Cerebellar nuclear complex (tissue), 1 donor: ENCODE measurements around the gene DHRS12.

Experiments
- DNase-seq, 2 experiments: peaks; one replicate each; lab custom pipeline; 2025; lab: John Stamatoyannopoulos, UW

DHRS12 gene

GRCh38 chr13:51811046-51811445 lies 7.1 kb upstream of the DHRS12 start:
- DNase-seq, result no peak

GRCh38 chr13:51808811-51809210 lies 4.8 kb upstream of the DHRS12 start:
- DNase-seq, result no peak

GRCh38 chr13:51807041-51807440 lies 3.1 kb upstream of the DHRS12 start:
- DNase-seq, result no peak

DNA sequence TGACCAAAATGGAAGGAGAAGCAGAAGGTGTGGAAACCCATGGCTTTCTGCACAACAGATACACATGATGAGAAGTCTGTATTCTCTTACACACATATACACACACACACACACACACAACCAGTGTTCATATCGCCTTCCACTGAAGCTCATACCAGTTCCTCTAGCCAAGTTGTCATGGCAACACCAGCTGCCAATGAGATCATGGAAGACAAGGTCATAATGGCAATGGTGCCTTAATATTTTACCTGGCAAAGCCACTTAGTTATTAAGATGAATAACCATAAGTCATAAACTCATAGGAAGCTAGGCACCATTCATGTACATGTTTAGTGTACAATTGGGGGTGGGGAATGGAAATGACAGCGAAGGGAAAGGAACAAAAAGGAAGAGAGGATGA lies 2.6 kb upstream of the DHRS12 start:
- DNase-seq, result no peak

GRCh38 chr13:51805925-51806324 lies 2.0 kb upstream of the DHRS12 start:
- no peak for DNase-seq

GRCh38 chr13:51805313-51805712 lies 1.4 kb upstream of the DHRS12 start:
- DNase-seq, result no peak

GRCh38 chr13:51804295-51805172 lies 571 bp upstream of the DHRS12 start:
- no peak for DNase-seq

DNA sequence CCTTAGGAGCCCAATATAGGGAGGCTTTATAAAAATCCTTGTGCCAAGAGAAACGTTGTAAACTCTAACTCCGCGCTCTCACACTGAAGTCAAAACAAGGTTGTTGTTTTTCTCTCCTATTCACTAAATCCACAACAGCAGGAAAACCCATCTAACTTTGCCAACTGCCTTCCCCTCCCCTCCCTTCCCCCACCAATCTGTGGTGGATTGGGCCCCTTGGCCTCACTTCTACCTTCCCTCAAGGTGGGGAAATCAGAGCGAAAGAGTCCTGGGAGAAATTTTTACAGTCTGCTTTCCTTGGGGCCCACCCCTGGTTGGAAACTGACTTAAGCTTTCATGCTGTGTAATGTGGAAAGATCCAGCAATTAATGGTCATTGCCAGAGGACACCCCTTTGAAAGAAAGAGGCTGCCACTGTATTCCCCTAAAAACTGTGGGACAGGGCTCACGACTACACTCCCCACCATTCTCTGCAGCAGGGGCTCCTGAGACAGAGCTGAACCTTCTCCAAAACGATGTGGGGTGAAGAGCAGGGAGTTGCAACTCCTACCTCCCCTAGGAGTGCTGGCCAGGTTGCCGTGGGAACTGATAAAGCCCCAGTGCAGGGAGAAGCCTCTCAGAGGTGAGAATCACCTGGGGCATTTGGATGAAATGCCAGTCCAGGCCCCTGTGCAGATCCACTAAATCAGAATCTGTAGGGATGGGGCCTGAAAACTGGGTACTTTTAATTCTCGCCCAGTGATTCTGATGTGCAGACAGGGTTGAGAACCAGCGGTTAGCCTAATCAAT lies 1.1 kb downstream of the DHRS12 start:
- no peak for DNase-seq

DNA sequence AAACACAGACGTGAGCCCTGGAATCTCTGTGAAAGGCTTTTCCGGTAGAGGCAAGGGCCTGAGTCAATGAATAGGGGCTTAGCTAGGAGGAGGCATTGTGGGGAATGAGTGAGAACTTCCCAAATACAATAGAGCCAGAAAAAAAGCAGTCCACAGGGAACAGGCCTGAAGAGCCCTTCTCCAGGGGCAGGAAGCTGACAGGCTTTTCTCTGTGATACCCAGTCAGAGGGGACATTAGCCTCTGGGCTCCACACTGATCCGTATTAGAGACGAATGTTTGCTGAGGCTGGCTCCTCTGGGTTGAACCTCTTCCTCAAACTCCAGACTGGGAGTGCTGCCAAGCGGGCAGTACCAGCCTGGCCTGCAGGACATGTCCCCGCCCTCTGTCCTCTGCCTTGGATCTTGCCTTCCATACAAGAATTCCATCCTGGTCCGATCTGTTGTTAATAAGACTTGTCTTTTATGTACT lies 2.3 kb downstream of the DHRS12 start:
- DNase-seq, result no peak

- DNase-seq, result no peak
Measured at GRCh38 chr13:51800486-51800885, 3.5 kb downstream of the DHRS12 start.

DNA sequence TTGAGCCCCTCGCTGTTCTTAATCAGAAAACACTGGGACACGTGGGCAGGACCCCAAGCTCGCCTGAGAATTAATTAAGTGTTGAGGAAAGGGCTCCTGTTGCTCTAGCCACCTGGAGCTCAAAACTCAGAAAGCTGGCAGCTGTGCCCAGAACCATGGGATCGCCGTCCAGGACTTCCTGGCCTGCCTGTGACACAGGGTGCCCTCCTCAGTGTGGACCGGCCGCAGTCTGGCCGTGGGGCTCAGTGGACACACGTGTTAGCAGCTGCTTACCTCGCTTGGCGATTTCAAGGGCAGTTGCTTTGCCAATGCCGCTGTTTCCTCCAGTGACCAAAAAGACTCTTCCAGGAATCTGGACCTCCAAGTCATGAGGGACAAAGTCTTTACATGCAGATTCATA lies 4.7 kb downstream of the DHRS12 start:
- DNase-seq, result no peak

DNA sequence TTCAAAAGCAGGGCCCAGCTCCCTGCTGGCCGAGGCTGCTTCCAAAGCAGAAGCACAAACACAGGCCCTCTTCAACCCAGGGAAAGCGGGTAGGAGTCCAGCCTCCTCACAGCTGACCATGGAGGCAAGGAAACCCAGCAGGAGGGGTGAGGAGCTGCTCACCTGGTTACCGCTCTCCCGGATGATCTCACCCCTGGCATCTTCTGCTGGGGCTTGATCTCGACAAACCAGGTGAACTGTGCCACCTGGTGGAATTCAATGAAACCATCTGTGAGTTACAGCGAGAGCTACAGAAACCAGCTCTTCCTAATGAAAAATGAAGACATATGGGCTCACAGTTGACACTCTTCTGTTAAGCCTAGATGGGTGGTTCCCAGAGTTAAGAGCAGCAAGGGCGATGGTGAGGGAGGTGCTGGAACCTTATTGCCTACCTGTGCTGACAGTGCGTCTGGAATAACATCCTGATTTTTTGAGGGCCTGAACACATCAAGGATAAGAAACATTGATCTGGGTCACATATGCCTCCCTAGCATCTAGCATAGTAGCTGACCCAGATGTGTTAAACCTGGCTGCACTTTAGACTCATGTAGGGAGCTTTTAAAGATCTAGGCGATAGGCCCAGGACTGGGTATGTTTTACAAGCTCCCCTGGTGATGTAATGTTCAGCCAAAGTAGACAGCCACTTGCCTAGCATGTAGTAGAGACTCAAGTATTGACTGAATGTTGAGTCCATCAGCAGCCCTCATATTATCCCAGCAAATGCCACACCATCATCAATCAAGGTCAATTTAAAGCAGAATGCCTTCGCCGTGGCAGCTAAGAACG lies 6.1 kb downstream of the DHRS12 start:
- peak; percentile 85 to 87 for DNase-seq

DNA sequence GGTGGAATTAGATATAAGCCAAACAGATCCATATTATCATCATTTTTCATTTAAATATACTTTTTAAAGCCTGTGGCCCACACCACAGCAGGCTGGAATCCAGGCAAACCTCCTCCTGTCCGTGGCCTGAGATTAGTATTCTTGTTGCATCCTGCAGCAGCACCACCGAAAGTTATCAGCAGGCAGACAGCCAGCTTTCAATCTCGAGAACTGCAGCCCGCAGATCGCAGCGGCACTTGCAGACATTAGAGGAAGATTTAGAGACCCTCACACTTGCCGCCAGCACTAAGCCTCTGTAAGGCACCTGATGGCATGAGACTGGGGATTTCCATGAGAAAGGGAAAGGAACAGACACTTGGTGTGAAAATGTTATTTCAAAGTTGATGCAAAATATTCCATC lies 7.4 kb downstream of the DHRS12 start:
- no peak for DNase-seq

DNA sequence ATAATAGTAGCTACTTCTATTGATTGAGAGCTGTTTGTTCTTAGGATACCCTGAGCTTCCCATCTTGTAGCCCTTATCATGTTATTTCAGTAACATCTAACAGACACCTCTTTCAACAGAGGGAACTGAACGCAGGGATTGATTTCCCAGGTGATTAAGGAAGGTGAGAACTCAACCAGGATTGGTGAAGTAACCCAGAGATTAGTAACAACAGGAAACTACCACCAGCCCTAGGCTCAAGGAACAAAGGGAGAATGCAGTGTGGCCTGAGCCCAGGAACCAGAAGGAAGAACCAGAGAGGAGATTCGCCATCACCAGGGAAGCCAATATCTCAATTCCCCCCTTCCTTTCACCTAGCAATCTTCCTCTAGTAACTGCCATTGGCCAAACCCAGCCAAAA lies 8.5 kb downstream of the DHRS12 start:
- DNase-seq, result no peak

- DNase-seq, result no peak
Measured at GRCh38 chr13:51794964-51795363, 9.0 kb downstream of the DHRS12 start.

DNA sequence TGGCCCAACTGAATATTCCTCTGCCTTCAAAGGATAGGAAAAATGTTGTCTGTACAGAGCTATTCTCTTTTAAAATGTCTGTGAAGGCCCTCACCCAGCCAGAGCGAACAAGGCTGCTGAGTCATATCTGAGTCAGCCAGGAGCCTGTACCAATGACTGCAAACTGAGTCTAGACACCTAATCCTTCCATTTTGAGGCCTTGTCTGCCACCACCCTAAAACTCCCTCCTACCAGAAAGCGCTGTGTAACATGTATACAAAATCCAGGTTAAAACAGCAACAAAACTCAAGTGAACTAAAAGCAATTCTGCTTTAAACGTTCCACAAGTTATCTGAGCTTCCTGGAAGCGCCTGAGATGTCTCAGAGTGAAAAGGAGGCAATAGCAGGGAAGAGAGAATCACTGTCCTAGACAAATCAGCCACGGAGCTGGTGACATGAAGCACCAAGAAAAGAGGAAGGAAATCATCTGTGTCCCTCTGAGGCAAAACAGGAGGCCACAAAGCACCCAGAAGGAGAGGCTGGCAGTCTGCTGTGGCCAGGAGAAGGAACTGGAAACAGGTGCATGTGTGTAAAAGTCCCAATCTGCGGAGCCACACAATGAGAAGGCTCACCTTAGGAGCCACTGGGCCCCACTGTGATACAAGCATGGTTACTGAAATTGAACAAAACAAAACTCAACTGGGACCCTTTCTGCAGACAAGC lies 10.2 kb downstream of the DHRS12 start:
- DNase-seq, result no peak

- DNase-seq, result peak in 1 of 2 experiments; percentile 28
Measured at GRCh38 chr13:51786425-51787265, 17.3 kb downstream of the DHRS12 start.

GRCh38 chr13:51785712-51786424 lies 18.1 kb downstream of the DHRS12 start:
- DNase-seq, result peak; percentile 5 to 59

DNA sequence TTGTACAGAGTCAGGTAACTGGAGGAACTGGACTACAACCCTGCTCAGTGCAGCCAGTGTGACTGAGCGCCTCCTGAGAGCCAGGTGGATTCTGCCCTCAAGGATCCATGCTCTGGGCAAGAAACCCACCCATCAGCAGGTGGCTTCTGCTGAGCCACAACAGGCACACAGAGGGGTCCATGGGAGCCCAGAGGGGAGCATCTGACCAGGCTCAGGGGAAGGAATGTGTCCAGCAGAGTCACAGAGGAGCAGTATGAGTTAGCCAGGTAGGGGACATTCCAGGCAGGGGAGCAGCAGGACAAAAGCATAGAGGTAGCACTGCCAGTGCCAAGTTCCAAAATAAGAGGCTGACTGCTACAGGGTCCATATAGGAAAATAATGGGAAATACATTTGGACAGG lies 19.9 kb downstream of the DHRS12 start:
- no peak for DNase-seq
